Measurements from ENCODE around the gene ALDH4A1.
"Not testable (repeated sequence)": the region's sequence is repeated elsewhere in the genome, so short reads cannot be mapped to it uniquely, and the experiment has no call there.

The ALDH4A1 gene

GRCh38 chr1:18832319-18832718 is 70.0 kb downstream of the ALDH4A1 start:
- H3K4me1 Mint-ChIP-seq, H3K27ac Mint-ChIP-seq, H3K4me3 Mint-ChIP-seq, H3K9me3 Mint-ChIP-seq, H3K36me3 Mint-ChIP-seq, DNase-seq, CTCF ChIA-PET: not testable (repeated sequence)
- peaks cover 13% of the 10 kb centered on the region for H3K27me3 Mint-ChIP-seq

- CTCF ChIA-PET: no interaction called here
- H3K36me3 Mint-ChIP-seq: no peaks in the 10 kb centered on the region
- H3K27me3 Mint-ChIP-seq: peaks cover 15% of the 10 kb centered on the region
- no peak overlapping the region for H3K27ac Mint-ChIP-seq
- no peak overlapping the region for H3K4me3 Mint-ChIP-seq
- no peak for DNase-seq
- H3K9me3 Mint-ChIP-seq: peaks cover 1% of the 10 kb centered on the region
- no peaks in the 10 kb centered on the region for H3K4me1 Mint-ChIP-seq
These were observed 70.7 kb downstream of the ALDH4A1 start for GRCh38 chr1:18831656-18832055.

- Mint-ChIP-seq H3K4me3 (no peak overlapping the region), H3K9me3 (peaks cover 1% of the 10 kb centered on the region), H3K27me3 (peaks cover 17% of the 10 kb centered on the region), H3K4me1 (no peaks in the 10 kb centered on the region), H3K36me3 (no peaks in the 10 kb centered on the region), H3K27ac (no peak overlapping the region)
- DNase-seq: no peak
- CTCF ChIA-PET: no interaction called here
These were observed 71.8 kb downstream of the ALDH4A1 start for GRCh38 chr1:18830596-18830995.

- Mint-ChIP-seq H3K9me3 (peaks cover 1% of the 10 kb centered on the region), H3K4me1 (no peaks in the 10 kb centered on the region), H3K27ac (no peak overlapping the region), H3K36me3 (no peaks in the 10 kb centered on the region), H3K4me3 (no peak overlapping the region), H3K27me3 (peaks cover 9% of the 10 kb centered on the region)
- CTCF ChIA-PET: no interaction called here
- DNase-seq: no peak
These were observed 72.7 kb downstream of the ALDH4A1 start for GRCh38 chr1:18829671-18830070.

- Mint-ChIP-seq H3K9me3 (peaks cover 1% of the 10 kb centered on the region), H3K4me1 (no peaks in the 10 kb centered on the region), H3K27ac (no peak overlapping the region), H3K27me3 (peaks cover 9% of the 10 kb centered on the region), H3K4me3 (no peak overlapping the region), H3K36me3 (no peaks in the 10 kb centered on the region)
- no peak for DNase-seq
- CTCF ChIA-PET: no interaction called here
These were observed 74.1 kb downstream of the ALDH4A1 start for GRCh38 chr1:18828224-18828623.

- H3K4me1 Mint-ChIP-seq: no peaks in the 10 kb centered on the region
- no peak for DNase-seq
- no peaks in the 10 kb centered on the region for H3K36me3 Mint-ChIP-seq
- no peaks in the 10 kb centered on the region for H3K9me3 Mint-ChIP-seq
- H3K27ac Mint-ChIP-seq: no peak overlapping the region
- H3K4me3 Mint-ChIP-seq: no peak overlapping the region
- peaks cover 34% of the 10 kb centered on the region for H3K27me3 Mint-ChIP-seq
- CTCF ChIA-PET: interaction anchor here (8.1 kb wide), 1 partner anchor 226 kb away, joined by 56 read pairs; no protein-coding TSS in a partner anchor
These were observed 78.9 kb downstream of the ALDH4A1 start for GRCh38 chr1:18823438-18823837.
